ENCODE results near the gene SNPH.

The SNPH gene

DNA sequence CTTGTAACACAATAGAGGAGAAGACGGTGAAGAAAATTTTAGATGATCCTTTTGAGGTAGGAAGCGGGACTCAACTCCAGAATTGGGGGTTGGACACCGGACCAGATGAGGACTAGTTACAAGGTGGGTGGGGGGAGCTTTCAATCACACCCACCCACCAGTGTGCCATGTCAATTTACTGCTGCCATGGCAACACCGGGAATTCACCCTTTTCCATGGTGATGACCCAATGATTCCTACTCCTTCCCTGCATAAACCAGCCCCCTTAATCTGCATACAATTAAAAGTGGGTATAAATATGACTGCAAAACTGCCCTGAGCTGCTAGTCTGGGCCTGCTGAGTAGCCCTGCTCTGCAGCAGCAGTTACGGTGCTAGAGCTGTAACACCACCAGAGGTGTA lies 25.5 kb upstream of the SNPH start:
- TF ChIP-seq, protein P1, sequence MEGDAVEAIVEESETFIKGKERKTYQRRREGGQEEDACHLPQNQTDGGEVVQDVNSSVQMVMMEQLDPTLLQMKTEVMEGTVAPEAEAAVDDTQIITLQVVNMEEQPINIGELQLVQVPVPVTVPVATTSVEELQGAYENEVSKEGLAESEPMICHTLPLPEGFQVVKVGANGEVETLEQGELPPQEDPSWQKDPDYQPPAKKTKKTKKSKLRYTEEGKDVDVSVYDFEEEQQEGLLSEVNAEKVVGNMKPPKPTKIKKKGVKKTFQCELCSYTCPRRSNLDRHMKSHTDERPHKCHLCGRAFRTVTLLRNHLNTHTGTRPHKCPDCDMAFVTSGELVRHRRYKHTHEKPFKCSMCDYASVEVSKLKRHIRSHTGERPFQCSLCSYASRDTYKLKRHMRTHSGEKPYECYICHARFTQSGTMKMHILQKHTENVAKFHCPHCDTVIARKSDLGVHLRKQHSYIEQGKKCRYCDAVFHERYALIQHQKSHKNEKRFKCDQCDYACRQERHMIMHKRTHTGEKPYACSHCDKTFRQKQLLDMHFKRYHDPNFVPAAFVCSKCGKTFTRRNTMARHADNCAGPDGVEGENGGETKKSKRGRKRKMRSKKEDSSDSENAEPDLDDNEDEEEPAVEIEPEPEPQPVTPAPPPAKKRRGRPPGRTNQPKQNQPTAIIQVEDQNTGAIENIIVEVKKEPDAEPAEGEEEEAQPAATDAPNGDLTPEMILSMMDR (IDR thresholded peaks at IDR 0.05) = no peak

GRCh38 chr20:1241456-1241855 lies 24.6 kb upstream of the SNPH start:
- TF ChIP-seq, protein P1 (IDR thresholded peaks at IDR 0.05) = no peak

GRCh38 chr20:1242099-1242498 lies 24.0 kb upstream of the SNPH start:
- TF ChIP-seq, protein P1 (IDR thresholded peaks at IDR 0.05) = no peak

- TF ChIP-seq, protein P1 (IDR thresholded peaks at IDR 0.05) = no peak
These were observed 23.6 kb upstream of the SNPH start for GRCh38 chr20:1242530-1242929.

GRCh38 chr20:1245578-1245977 lies 20.5 kb upstream of the SNPH start:
- TF ChIP-seq, protein P1 (IDR thresholded peaks at IDR 0.05) = no peak

- TF ChIP-seq, protein P1 (IDR thresholded peaks at IDR 0.05) = no peak
These were observed 18.4 kb upstream of the SNPH start for GRCh38 chr20:1247689-1248088.

DNA sequence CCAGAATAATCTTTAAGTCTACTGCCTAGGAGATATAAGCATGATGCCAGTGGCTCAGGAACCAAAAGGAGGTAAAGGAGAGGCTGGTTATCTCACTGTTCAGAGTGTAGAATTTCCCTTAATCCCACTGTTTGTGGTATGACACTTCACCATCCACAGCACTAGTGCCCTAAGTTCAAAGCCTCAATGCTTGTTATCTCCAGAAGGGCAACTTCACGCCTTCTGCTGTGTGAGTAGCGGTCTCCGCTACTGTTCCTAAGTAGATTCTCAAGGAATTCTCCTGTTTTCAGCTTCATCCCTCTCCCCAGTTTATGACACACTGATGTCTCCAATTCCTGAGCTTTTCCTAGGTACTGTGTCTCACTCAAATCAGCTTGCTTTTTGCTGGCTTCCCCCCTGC lies 13.7 kb upstream of the SNPH start:
- TF ChIP-seq, protein P1 (IDR thresholded peaks at IDR 0.05) = no peak

DNA sequence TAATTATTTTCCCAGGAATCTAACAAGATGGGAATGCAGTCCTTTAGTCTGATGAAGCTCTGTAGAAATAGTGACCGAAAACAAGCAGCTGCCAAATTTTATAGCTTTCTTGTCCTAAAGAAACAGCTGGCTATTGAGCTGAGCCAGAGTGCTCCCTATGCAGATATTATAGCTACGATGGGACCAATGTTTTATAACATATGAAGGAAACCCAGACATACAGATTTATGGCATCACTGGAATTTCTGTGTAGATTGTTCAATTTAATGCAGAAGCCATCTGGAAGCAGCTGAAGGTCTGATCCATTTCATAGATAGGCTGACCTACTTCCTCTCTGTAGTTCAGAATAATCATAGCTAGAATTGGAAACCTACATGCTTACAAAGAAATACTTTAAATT lies 11.8 kb upstream of the SNPH start:
- TF ChIP-seq, protein P1 (IDR thresholded peaks at IDR 0.05) = no peak
